GM13976 (cell line): ENCODE data around the gene ATP1A2.
A peak's percentile ranks its signal among the peaks of the same experiment; 100 is the strongest.

Experiments used
- DNase-seq: peaks from one replicate; pipeline ENCODE4 v3.0.0; 2012; ENCODE audit warnings: low spot score
- in situ Hi-C: fragments of 300-500 bp; cut with MboI; formaldehyde crosslinking; loops from one replicate; pipeline ENCODE4 v1.12.0; 2022; ENCODE audit warnings: low sequenced_read_pairs, mixed read lengths, inconsistent platforms; ENCODE audit not compliant: unreplicated experiment
- TF ChIP-seq, protein P1 (sequence below): IDR thresholded peaks from 2 replicates; pipeline ENCODE4 v1.5.1; 2012; ENCODE audit warnings: borderline replicate concordance, mild to moderate bottlenecking; ENCODE audit not compliant: insufficient read depth; ENCODE audit errors: extremely low read depth, missing control alignments, control extremely low read depth

Gene ATP1A2

DNA sequence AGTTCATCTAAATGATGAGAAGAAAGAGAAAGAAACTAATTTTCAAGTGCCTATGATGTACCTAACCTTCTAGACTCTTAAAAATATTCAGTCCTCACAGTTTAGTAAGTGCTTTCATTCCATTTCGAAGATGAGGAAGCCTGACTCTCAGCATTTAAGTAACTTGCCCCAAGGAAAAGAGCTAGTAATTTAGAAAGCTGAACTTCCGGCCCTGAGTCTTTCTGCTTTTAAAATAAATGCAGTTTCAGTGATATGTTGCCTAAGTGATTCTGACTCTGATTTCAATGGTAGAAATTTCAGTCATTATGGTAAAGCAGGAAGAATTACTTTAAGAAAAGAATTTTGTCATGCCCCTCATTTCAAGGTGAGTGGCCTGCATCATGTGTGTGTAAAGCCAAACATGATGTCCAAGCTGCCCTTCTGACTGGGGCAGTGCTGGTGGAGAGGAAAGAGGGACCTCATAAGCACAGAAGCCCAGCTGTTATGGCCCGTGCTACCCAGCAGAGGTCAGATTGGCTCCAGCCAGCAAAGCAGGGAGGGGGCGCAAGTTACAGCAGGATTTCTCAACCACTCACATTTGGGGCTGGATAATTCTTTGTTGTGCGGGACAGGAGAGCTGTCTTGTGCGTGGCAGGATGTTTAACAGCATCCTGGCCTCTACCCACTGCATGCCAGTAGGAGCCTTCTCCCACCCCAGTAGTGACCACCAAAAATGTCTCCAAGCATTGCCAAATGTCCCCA lies 46.6 kb downstream of the ATP1A2 start:
- in situ Hi-C loops = no loop called here
- TF ChIP-seq, protein P1, sequence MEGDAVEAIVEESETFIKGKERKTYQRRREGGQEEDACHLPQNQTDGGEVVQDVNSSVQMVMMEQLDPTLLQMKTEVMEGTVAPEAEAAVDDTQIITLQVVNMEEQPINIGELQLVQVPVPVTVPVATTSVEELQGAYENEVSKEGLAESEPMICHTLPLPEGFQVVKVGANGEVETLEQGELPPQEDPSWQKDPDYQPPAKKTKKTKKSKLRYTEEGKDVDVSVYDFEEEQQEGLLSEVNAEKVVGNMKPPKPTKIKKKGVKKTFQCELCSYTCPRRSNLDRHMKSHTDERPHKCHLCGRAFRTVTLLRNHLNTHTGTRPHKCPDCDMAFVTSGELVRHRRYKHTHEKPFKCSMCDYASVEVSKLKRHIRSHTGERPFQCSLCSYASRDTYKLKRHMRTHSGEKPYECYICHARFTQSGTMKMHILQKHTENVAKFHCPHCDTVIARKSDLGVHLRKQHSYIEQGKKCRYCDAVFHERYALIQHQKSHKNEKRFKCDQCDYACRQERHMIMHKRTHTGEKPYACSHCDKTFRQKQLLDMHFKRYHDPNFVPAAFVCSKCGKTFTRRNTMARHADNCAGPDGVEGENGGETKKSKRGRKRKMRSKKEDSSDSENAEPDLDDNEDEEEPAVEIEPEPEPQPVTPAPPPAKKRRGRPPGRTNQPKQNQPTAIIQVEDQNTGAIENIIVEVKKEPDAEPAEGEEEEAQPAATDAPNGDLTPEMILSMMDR = peak; percentile 50
- DNase-seq = peak; percentile 44

DNA sequence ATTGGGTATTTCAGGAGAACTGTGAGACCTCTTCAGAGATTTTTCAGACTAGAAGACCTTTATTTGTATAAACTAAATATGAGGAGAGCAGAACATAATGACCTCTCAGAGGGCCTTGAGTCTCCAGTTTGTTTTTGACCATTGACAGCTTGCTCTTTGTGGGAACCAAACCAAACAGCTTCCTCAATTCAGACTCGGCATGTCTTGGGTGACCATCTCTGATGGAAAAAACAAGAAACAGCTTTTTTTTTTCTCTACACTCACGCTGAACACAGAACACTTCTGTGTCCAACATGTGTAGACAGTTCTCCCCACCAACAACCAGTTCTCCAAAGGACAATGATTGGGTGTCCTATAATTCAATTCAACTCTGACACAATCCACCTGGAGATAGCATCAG lies 47.4 kb downstream of the ATP1A2 start:
- no peak for DNase-seq
- TF ChIP-seq, protein P1 = no peak
- in situ Hi-C loops = no loop called here

DNA sequence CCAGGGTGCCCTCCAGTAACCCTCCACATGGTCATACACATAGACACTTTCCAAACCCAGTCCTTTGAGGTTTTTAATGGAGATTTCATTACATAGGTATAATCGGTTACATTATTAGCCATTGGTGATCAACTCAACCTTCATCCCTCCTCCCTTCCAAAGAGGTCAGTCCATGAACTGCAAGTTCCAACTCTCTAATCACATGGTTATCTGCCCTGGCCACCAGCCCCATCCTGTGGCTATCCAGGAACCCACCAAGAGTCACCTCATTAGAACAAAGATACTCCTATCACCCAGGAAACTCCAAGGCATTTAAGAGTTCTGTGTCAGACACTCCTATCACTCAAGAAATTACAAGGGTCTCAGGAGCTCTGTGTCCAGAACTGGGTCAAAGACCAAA lies 48.1 kb downstream of the ATP1A2 start:
- in situ Hi-C loops = no loop called here
- TF ChIP-seq, protein P1 = no peak
- DNase-seq = no peak

DNA sequence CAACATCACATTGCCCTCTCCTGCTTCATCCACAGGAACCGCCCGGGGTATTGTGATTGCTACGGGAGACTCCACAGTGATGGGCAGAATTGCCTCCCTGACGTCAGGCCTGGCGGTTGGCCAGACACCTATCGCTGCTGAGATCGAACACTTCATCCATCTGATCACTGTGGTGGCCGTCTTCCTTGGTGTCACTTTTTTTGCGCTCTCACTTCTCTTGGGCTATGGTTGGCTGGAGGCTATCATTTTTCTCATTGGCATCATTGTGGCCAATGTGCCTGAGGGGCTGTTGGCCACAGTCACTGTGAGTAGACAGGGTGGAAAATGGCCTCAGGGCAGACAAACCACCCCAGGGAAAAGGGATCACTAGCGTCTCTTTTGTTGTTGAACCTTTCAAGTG lies 48.6 kb downstream of the ATP1A2 start:
- DNase-seq = no peak
- in situ Hi-C loops = no loop called here
- TF ChIP-seq, protein P1 = no peak

DNA sequence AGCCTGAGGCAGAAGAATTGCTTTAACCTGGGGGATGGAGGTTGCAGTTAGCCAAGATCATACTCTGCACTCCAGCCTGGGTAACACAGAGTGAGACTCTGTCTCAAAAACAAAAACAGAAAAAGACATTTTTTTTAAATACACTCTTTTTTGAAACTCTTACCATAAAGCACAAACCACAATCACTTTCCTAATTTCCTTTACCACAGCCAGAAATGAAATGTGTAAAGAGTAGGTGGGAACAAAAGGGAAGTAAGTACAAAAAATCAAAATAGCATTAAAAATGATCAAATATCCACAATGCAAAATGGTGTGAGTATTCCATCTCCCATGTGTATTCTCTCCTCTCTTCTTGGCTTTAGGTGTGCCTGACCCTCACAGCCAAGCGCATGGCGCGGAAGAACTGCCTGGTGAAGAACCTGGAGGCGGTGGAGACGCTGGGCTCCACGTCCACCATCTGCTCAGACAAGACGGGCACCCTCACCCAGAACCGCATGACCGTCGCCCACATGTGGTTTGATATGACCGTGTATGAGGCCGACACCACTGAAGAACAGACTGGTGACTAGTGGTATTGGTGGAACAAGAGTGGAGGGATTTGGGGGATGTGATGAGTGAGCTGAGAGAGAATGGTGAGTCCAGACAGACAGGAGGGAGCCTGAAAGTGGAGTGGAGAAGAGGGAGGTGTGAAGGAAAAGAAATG lies 50.8 kb downstream of the ATP1A2 start:
- DNase-seq = no peak
- in situ Hi-C loops = no loop called here
- TF ChIP-seq, protein P1 = no peak

DNA sequence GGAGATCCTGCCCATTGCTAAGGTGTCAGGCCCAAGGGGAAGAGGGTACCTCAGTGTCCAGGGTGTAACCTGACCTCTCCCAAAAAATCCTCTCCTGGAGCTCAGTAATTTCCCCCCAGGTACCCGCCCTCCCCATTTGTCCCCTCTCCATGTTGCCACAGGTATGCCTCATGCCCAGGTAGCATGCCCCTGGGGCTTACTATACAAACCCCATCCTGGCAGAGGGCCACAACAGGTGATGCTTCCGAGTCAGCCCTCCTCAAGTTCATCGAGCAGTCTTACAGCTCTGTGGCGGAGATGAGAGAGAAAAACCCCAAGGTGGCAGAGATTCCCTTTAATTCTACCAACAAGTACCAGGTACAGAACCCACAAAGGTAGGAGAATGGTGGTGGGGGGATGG lies 51.5 kb downstream of the ATP1A2 start:
- in situ Hi-C loops = no loop called here
- TF ChIP-seq, protein P1 = no peak
- DNase-seq = no peak

DNA sequence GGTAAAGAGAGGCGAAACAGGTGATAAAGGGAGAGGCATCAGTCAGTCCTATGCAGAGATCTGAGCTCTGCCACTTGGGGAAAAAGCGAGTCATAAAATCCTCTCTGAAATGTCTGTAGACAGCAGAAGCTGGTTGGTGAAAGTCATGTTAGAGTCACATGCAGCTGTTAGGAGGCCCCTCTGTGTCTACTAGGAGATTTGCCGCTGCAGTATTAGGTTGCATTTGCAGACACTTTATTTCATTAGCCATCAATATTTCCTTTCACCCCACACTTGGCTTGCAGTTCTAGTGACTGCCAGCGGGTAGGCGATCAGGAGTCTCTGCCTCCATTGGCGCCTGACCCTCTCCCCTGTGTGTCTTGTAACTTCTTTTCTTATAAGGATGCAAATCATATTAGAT lies 52.0 kb downstream of the ATP1A2 start:
- in situ Hi-C loops = no loop called here
- no peak for DNase-seq
- TF ChIP-seq, protein P1 = no peak
